Measurements from ENCODE around the gene CYP1A2. TPM values are rescaled to one million over a fixed set of nuclear protein-coding genes. Genes with fewer than 3 reads are reported as not detected.

Gene CYP1A2
- total and polyA plus RNA-seq, 5 donors, result 0.07 TPM; not detected in 4

DNA sequence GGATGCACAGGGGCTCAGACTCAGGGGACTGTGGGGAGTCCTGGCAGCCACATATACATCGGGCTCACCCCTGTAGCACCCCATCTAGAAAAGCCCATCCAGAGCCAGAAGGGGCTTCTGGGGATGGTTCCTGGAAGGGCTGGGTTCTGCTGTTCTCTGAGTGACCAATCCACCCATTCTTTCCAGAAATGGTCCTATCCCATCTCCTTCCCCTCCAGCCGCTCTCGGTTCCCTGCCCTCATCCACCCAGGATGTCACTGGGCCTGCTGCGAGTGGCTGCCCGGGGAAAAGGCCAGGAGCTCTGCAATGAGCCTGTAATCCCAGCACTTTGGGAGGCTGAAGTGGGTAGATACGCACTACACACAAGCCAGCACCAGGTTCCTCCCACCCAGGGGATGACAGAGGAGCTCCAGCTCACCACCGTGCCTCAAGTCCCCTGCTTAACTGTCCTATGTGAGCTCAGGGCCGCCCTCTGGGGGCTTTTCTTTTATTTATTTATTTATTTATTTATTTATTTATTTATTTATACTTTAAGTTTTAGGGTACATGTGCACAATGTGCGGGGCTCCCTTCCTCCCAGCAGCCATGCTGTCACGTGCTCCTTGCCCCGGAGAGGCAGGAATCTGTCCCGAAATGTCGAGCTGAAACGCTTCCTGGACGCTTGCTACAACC lies 19.6 kb downstream of the CYP1A2 start:
- 29% methylated on average over 15 of the region's 15 CpGs for WGBS
- no peak overlapping the region for H3K4me3 ChIP-seq (ENCODE audit: low read length)
- intact Hi-C loops (cut with DNase I), result loop anchor here (2.0 to 10.0 kb wide), 5 partner anchors 131 to 393 kb away; no protein-coding TSS in a partner anchor

DNA sequence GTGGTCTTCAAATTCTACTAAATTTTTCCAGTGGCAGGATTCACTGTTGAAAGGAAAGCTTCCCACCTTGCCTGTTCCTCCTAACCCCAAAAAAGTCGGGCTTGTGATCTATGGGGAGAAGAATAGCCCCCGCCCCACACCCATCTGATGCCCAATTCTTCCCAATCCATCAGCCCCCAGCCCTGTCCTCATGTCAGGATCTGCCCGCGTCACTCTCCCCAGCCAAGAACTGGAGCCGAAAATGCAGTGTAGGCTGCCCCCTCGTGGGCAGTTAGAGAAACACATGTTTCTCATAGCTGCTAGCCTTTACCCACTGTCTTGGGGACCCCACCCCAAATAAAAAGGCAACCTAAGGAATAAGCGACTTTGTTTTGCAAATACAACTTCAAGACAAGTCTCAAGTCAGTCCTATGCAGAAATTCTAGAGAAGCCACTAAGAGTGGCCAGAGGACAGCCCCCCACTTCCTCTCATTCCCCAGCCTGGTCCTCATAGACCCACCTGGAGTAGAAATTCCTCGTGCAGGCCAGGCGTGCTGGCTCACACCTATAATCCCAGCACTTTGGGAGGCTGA lies 20.2 kb downstream of the CYP1A2 start:
- Histone ChIP-seq H3K4me3 (ENCODE audit: low read length) (no peak overlapping the region), H3K27ac (ENCODE audit: low read length) (no peak overlapping the region), H3K27me3 (ENCODE audit: control insufficient read depth, insufficient read depth) (no peaks in the 10 kb centered on the region), H3K9me3 (ENCODE audit: control insufficient read depth, low read length) (no peaks in the 10 kb centered on the region), H3K4me1 (ENCODE audit: control insufficient read depth, insufficient read depth, low read length) (no peaks in the 10 kb centered on the region)
- 2% methylated on average over 9 of the region's 9 CpGs for WGBS
- DNase-seq, result peak; percentile 67 to 85 (median 78)
- intact Hi-C loops (cut with DNase I), result loop anchor here (2.0 to 10.0 kb wide), 5 partner anchors 132 to 394 kb away; no protein-coding TSS in a partner anchor
- peak; percentile 33 to 60 for ATAC-seq

More for the DNA sequence above, 19.6 kb downstream of the CYP1A2 start:
- Histone ChIP-seq H3K4me1 (ENCODE audit: control insufficient read depth, insufficient read depth, low read length) (no peaks in the 10 kb centered on the region), H3K27ac (ENCODE audit: low read length) (no peak overlapping the region), H3K9me3 (ENCODE audit: control insufficient read depth, low read length) (no peaks in the 10 kb centered on the region), H3K27me3 (ENCODE audit: control insufficient read depth, insufficient read depth) (no peaks in the 10 kb centered on the region)
- DNase-seq (peak in 1 of 3 donors; percentile 18), ATAC-seq (no peak)

DNA sequence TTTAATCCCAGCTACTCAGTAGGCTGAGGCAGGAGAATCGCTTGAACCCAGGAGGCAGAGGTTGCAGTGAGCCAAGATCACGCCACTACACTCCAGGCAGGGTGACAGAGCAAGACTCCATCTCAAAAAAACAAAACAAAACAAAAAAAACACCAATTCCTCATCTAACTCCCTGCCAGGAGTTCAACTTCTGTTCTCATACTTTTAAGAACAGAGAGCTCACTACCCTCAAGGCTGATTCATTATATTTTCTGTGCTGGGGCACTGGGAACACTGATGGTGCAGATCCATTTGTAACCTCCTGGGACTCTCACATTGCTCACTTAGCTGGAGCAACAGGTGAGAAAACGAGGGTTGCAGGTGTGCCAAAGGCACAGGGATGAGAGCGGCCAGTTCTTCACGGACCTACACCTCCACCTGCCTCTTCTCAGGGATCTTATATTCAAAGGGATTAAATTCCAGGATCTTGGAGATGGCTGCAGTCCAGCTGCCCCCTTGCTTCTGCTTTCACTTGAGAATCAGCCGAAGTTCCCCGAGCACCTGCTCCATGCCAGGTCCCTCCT lies 20.9 kb downstream of the CYP1A2 start:
- 62% methylated on average over 7 of the region's 7 CpGs for WGBS
- no peak for ATAC-seq

DNA sequence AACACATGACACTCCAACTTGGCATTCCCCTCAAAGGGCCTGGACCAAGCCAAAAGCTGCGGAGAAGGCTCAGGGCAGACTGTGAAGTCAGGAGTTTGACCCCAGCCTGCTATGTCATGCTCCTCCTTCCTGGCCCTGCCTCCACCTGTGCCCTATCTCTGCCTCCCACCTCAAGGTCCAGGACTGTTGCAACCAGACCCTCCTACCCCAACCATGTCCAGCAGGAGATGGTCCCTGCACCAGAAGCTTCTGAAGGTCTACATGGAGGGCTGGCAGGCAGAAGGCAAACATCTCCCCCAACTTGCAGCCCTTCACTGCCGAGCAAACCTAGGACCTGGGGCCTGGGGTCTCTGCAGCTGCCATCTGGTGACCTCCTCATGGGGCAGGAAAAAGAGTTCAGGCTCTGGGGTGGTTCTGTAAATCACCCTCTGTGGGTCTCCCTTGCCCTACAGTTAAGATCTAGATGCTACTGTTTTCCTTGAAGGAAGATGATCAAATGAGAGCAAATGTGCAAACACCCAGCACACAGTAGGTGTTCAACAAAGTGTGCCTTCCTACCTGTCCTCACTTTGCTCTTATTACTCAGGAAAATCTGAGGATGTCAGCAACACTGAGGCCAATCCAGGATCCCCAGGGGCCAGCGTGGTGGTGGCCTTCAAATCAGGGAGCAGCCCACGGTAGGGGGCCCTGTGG lies 21.7 kb downstream of the CYP1A2 start:
- H3K27me3 ChIP-seq (ENCODE audit: control insufficient read depth, insufficient read depth), result no peaks in the 10 kb centered on the region
- H3K4me1 ChIP-seq (ENCODE audit: control insufficient read depth, insufficient read depth, low read length), result no peaks in the 10 kb centered on the region
- 50% methylated on average over 4 of the region's 4 CpGs for WGBS
- DNase-seq (peak in 1 of 3 donors; percentile 25), ATAC-seq (peak in 1 of 2 donors; percentile 6)
- no peak overlapping the region for H3K4me3 ChIP-seq (ENCODE audit: low read length)
- H3K27ac ChIP-seq (ENCODE audit: low read length), result no peak overlapping the region
- intact Hi-C loops (cut with DNase I), result loop anchor here (5.0 to 10.0 kb wide), 3 partner anchors 67 to 396 kb away; no protein-coding TSS in a partner anchor
- H3K9me3 ChIP-seq (ENCODE audit: control insufficient read depth, low read length), result no peaks in the 10 kb centered on the region

More for the DNA sequence above, 20.9 kb downstream of the CYP1A2 start:
- Histone ChIP-seq H3K4me1 (ENCODE audit: control insufficient read depth, insufficient read depth, low read length) (no peaks in the 10 kb centered on the region), H3K4me3 (ENCODE audit: low read length) (no peak overlapping the region), H3K27me3 (ENCODE audit: control insufficient read depth, insufficient read depth) (no peaks in the 10 kb centered on the region), H3K27ac (ENCODE audit: low read length) (no peak overlapping the region), H3K9me3 (ENCODE audit: control insufficient read depth, low read length) (no peaks in the 10 kb centered on the region)
- intact Hi-C loops (cut with DNase I), result loop anchor here (2.0 to 10.0 kb wide), 7 partner anchors 68 to 395 kb away; no protein-coding TSS in a partner anchor
- peak in 1 of 3 donors; percentile 35 for DNase-seq

DNA sequence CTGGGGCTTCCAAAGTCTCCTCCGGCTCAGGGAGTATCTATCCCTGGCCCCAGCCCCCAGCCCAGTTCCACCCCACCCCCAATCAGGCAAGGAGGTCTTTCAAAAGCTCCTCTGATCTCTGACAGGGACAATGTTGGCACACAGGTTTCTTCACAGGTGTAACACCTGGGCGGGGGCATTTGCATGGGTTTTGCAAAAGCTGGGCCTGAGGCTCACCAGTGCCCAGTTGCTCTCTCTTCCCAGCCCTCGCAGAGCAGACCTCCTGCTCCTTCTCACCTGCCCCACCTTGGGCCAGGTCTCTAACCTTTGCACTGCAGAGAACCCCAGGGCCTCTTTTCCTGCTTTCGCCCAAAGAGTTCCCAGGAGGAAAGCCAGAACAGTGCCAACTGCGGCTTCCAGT lies 24.7 kb downstream of the CYP1A2 start:
- Histone ChIP-seq H3K27ac (ENCODE audit: low read length) (no peak overlapping the region), H3K27me3 (ENCODE audit: control insufficient read depth, insufficient read depth) (no peaks in the 10 kb centered on the region), H3K9me3 (ENCODE audit: control insufficient read depth, low read length) (no peaks in the 10 kb centered on the region), H3K4me3 (ENCODE audit: low read length) (no peak overlapping the region), H3K4me1 (ENCODE audit: control insufficient read depth, insufficient read depth, low read length) (peaks cover 8% of the 10 kb centered on the region)
- ATAC-seq (no peak), DNase-seq (peak in 1 of 3 donors; percentile 10)
- WGBS, result 93% methylated on average over 5 of the region's 5 CpGs
- intact Hi-C loops (cut with DNase I), result loop anchor here (2.0 to 10.0 kb wide), 4 partner anchors 64 to 399 kb away; no protein-coding TSS in a partner anchor

DNA sequence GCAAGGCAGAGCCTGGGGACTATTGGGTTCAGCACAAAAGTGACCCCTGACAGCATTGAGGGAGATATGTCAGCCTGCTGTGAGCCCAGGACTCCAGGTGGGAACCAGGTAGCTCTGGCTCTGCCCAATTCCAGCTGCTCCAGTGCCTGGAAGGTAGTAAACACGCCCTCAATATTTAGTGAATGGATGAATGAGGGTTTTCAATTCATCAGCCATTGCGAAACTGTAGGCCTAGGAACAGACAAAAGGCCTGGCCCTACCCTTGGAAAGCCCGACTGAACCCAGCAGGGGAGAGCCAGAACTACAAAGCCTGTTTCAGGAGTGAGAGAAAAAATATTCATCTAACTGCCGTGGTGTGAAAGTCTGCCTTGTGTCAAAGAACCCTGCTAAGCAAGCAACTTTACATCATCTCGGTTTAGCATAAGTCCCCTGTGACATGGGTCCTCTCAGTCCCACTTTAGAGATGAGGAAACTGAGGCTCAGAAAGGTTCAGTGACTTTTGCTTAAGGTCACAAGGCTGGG lies 25.1 kb downstream of the CYP1A2 start:
- H3K27me3 ChIP-seq (ENCODE audit: control insufficient read depth, insufficient read depth), result no peaks in the 10 kb centered on the region
- WGBS, result 79% methylated on average over 5 of the region's 5 CpGs
- intact Hi-C loops (cut with DNase I), result loop anchor here (2.0 to 10.0 kb wide), 4 partner anchors 64 to 399 kb away; no protein-coding TSS in a partner anchor
- H3K9me3 ChIP-seq (ENCODE audit: control insufficient read depth, low read length), result no peaks in the 10 kb centered on the region
- no peak overlapping the region for H3K27ac ChIP-seq (ENCODE audit: low read length)
- ATAC-seq, result no peak
- H3K4me3 ChIP-seq (ENCODE audit: low read length), result no peak overlapping the region
- peaks cover 8% of the 10 kb centered on the region for H3K4me1 ChIP-seq (ENCODE audit: control insufficient read depth, insufficient read depth, low read length)
- DNase-seq, result peak in 1 of 3 donors; percentile 5

DNA sequence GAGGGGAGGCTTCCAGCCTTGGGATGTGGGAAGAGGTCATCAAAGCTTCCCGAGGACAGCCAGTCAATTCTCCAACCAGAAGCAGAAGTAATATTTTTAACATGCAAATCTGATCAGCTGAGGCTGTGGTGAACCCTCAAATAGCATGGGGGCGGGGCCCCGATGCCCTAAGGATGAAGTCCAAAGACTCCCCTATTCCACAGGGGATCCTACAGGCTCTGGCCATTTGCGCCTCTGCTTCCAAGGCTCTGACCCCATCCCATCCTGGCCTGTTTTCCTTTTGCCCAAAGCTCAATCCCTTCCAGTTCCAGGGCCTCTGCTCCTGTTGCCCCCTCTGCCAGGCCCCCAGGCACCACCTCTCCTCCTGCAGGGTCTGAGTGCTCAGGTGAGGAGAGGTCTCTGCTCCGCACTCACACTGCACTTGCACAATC lies 26.5 kb downstream of the CYP1A2 start:
- no peak for ATAC-seq
- peak in 1 of 3 donors; percentile 49 for DNase-seq
- intact Hi-C loops (cut with DNase I), result loop anchor here in 1 of 4 donors (10.0 kb wide), 1 partner anchor 400 kb away; no protein-coding TSS in a partner anchor
- Histone ChIP-seq H3K27ac (ENCODE audit: low read length) (no peak overlapping the region), H3K27me3 (ENCODE audit: control insufficient read depth, insufficient read depth) (no peaks in the 10 kb centered on the region), H3K4me3 (ENCODE audit: low read length) (no peak overlapping the region), H3K9me3 (ENCODE audit: control insufficient read depth, low read length) (no peaks in the 10 kb centered on the region), H3K4me1 (ENCODE audit: control insufficient read depth, insufficient read depth, low read length) (peaks cover 8% of the 10 kb centered on the region)
- WGBS, result 81% methylated on average over 5 of the region's 5 CpGs

DNA sequence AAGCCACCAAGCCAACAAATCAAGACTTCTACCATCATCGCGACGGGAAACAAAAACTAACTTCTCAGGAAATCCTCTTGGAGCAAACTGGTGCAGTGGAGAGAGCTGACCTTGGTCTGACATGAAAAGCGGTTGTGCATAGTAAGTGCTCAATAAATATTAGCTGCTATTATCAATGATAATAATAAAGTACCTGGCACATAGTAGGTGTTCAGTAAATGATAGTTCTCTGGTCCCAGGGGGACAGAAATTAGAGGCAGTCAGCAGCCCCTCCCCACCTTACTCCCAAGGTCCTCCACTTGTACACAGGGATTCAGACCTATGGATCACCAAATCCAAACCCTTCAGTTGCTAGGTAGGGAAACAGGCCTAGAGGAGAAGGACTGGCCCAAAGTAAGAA lies 27.2 kb downstream of the CYP1A2 start:
- Histone ChIP-seq H3K27me3 (ENCODE audit: control insufficient read depth, insufficient read depth) (no peaks in the 10 kb centered on the region), H3K27ac (ENCODE audit: low read length) (no peak overlapping the region), H3K4me3 (ENCODE audit: low read length) (no peak overlapping the region), H3K4me1 (ENCODE audit: control insufficient read depth, insufficient read depth, low read length) (peaks cover 8% of the 10 kb centered on the region), H3K9me3 (ENCODE audit: control insufficient read depth, low read length) (no peaks in the 10 kb centered on the region)
- no peak for DNase-seq
- no peak for ATAC-seq
- intact Hi-C loops (cut with DNase I), result loop anchor here in 1 of 4 donors (10.0 kb wide), 1 partner anchor 401 kb away; no protein-coding TSS in a partner anchor
- 76% methylated on average over 4 of the region's 4 CpGs for WGBS

DNA sequence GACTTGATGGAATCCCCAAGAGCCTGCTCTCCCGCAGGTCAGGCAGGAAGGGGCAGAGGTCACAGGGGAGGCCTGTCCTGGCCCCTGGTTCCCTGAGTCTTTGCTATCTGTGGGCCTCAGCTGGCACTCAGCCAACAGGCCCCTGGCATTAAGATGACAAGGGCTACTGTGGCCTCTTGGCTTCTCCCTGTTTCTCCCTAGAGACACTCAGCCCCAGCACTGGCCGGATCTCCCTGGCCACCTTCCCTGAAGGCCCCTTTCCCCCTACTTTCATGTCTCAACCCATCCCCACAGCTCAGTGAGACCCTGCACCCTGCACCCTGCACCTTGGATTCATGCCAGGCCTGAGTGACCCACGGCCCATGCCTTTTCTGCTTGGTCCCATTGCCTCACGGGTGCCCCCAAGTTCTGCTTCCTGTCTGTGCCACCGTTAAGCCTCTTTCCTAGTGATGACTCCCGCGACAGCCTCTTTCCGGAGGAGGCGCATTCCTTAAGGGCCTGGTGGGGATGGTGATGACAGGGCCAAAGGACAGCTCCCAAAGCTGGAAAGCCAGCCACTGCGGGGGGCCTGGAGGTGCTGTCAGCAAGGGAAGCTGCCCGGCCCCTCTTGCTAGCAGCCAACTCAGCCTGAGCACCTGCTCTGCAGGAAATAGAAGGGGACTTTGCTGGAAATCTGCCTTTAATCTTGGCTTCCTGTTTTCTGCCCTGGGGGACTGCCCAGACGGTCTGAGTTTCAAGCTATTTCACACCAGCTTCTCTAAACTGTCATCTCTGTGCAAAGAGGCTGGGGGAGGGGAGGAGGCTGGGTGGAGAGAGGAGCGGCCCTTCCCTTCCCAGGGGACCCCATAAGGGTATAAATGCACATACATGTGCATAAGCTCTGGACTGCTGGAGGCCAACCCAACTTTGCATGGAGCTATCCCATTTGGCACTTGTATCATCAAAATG lies 28.4 kb downstream of the CYP1A2 start:
- H3K4me3 ChIP-seq (ENCODE audit: low read length), result no peak overlapping the region
- H3K27ac ChIP-seq (ENCODE audit: low read length), result peak overlapping the region; percentile 11
- H3K9me3 ChIP-seq (ENCODE audit: control insufficient read depth, low read length), result no peaks in the 10 kb centered on the region

More for the DNA sequence above, 28.4 kb downstream of the CYP1A2 start:
- Histone ChIP-seq H3K4me1 (ENCODE audit: control insufficient read depth, insufficient read depth, low read length) (peaks cover 8% of the 10 kb centered on the region), H3K27me3 (ENCODE audit: control insufficient read depth, insufficient read depth) (no peaks in the 10 kb centered on the region)
- DNase-seq, result peak in 2 of 3 donors; percentile 64 to 70
- intact Hi-C loops (cut with DNase I), result loop anchor here in 1 of 4 donors (10.0 kb wide), 1 partner anchor 402 kb away; no protein-coding TSS in a partner anchor
- 10% methylated on average over 13 of the region's 13 CpGs for WGBS
- ATAC-seq, result peak; percentile 10 to 36
